H1 (cell line): Measurements from ENCODE around the gene KLF2. TPM values are rescaled to one million over a fixed set of nuclear protein-coding genes. Genes with fewer than 3 reads are reported as not detected.
"Not testable (repeated sequence)": the region's sequence is repeated elsewhere in the genome, so short reads cannot be mapped to it uniquely, and the experiment has no call there.

Source experiments
- CTCF ChIA-PET: fragments of 300-600 bp; sonication (Branson Sonifier 250); formaldehyde crosslinking; loops from one replicate; lab custom pipeline; 2021; ENCODE audit not compliant: partially characterized antibody; lab: Charles Lee
- POLR2A ChIA-PET: fragments of 300-600 bp; sonication (Branson Sonifier 250); formaldehyde crosslinking; loops from one replicate; lab custom pipeline; 2021; ENCODE audit warnings: inconsistent platforms; ENCODE audit not compliant: partially characterized antibody; lab: Charles Lee
- DNase-seq, 2 experiments: peaks; one replicate each; pipeline versions ENCODE4 v3.0.0 to v3.0.0-alpha.2; 2010 to 2022; ENCODE audit warnings: low spot score in 2 of 2, low read depth in 1 of 2, mixed read lengths in 1 of 2
- FAIRE-seq: peaks from 2 replicates; lab custom pipeline; 2011; peaks lifted over from hg19 to GRCh38; lab: Jason Lieb, UNC
- H2AFZ ChIP-seq: 2 replicates; pipeline ENCODE4 v1.8.1; 2012; ENCODE audit warnings: low read length, inconsistent platforms
- H2AK5ac ChIP-seq: 2 replicates; pipeline ENCODE4 v1.6.1; 2013; ENCODE audit warnings: low read depth, low read length
- H2BK120ac ChIP-seq: replicated peaks from 2 replicates; pipeline ENCODE3; 2013; ENCODE audit warnings: low read depth, low read length, inconsistent platforms
- H2BK12ac ChIP-seq: 2 replicates; pipeline ENCODE4 v1.6.1; 2013; ENCODE audit warnings: low read depth, low read length
- H2BK15ac ChIP-seq: 2 replicates; pipeline ENCODE4 v1.6.1; 2013; ENCODE audit warnings: low read length
- H2BK20ac ChIP-seq: 2 replicates; pipeline ENCODE4 v1.6.1; 2013; ENCODE audit warnings: low read length
- H2BK5ac ChIP-seq: 2 replicates; pipeline ENCODE4 v1.6.1; 2013; ENCODE audit warnings: low read depth, low read length
- H3K14ac ChIP-seq: 2 replicates; pipeline ENCODE4 v1.6.1; 2013; ENCODE audit warnings: inconsistent platforms; ENCODE audit not compliant: insufficient read length
- H3K18ac ChIP-seq: 2 replicates; pipeline ENCODE4 v1.6.1; 2013; ENCODE audit warnings: low read length; ENCODE audit errors: extremely low read depth
- H3K23ac ChIP-seq: 2 replicates; pipeline ENCODE4 v1.6.1; 2013; ENCODE audit warnings: inconsistent platforms; ENCODE audit not compliant: insufficient read length
- H3K23me2 ChIP-seq: 2 replicates; pipeline ENCODE4 v1.6.1; 2013; ENCODE audit warnings: low read depth, low read length
- H3K27ac ChIP-seq: 2 replicates; pipeline ENCODE4 v1.6.1; 2011; ENCODE audit warnings: low read depth, low read length, inconsistent platforms
- H3K27me3 ChIP-seq, 4 experiments: replicated peaks in 1 of 4; 1 replicate in 1 of 4; 2 replicates in 3 of 4; pipeline versions ENCODE4 v1.6.1 to v1.8.1; 2011 to 2013; ENCODE audit warnings: low read length in 3 of 4, mild to moderate bottlenecking in 3 of 4, inconsistent platforms in 2 of 4, mixed read lengths in 2 of 4, moderate library complexity in 1 of 4; ENCODE audit not compliant: control insufficient read depth in 3 of 4, insufficient read depth in 3 of 4; ENCODE audit errors: extremely low read depth in 1 of 4
- H3K36me3 ChIP-seq, 4 experiments: 2 replicates each; pipeline versions ENCODE4 v1.6.1 to v1.8.1; 2011 to 2013; ENCODE audit warnings: mild to moderate bottlenecking in 4 of 4, low read length in 3 of 4, moderate library complexity in 2 of 4, control low read depth in 1 of 4, inconsistent platforms in 1 of 4; ENCODE audit not compliant: insufficient read depth in 4 of 4, control insufficient read depth in 2 of 4
- H3K4ac ChIP-seq: replicated peaks from 2 replicates; pipeline ENCODE3; 2013; ENCODE audit warnings: low read length, low read depth, mixed read lengths, inconsistent platforms; ENCODE audit not compliant: insufficient read length
- H3K4me1 ChIP-seq, 4 experiments: replicated peaks in 1 of 4; 1 replicate in 1 of 4; 2 replicates in 3 of 4; pipeline versions ENCODE4 v1.6.1 to v1.8.1; 2011 to 2013; ENCODE audit warnings: low read length in 3 of 4, inconsistent platforms in 2 of 4, mixed read lengths in 1 of 4; ENCODE audit not compliant: insufficient read depth in 4 of 4, control insufficient read depth in 3 of 4
- H3K4me2 ChIP-seq, 2 experiments: 2 replicates each; pipeline versions ENCODE4 v1.6.1 to v1.8.1; 2011 to 2013; ENCODE audit warnings: low read depth in 2 of 2, low read length in 2 of 2, control low read depth in 1 of 2, inconsistent platforms in 1 of 2, mild to moderate bottlenecking in 1 of 2; ENCODE audit not compliant: insufficient read depth in 1 of 2
- H3K4me3 ChIP-seq, 4 experiments: fragments of 200-600, 300-600 bp in 1 of 4; sonication (generic), shearing (Covaris generic), sonication (Bioruptor Twin) in 1 of 4; 2 replicates each; pipeline versions ENCODE4 v1.5.1 to v1.8.1; 2011 to 2016; ENCODE audit warnings: low read length in 4 of 4, low read depth in 3 of 4, control low read depth in 2 of 4, inconsistent platforms in 2 of 4, mild to moderate bottlenecking in 2 of 4, mixed read lengths in 1 of 4, moderate library complexity in 1 of 4; ENCODE audit not compliant: insufficient read depth in 2 of 4; ENCODE audit errors: extremely low read depth in 1 of 4
- H3K56ac ChIP-seq: replicated peaks from 2 replicates; pipeline ENCODE3; 2013; ENCODE audit warnings: low read depth, mild to moderate bottlenecking, mixed read lengths, low read length, inconsistent platforms; ENCODE audit not compliant: insufficient read length
- H3K79me1 ChIP-seq: 2 replicates; pipeline ENCODE4 v1.6.1; 2013; ENCODE audit warnings: low read depth, low read length, control low read depth
- H3K79me2 ChIP-seq, 2 experiments: 2 replicates each; pipeline versions ENCODE4 v1.6.1 to v1.8.1; 2012 to 2013; ENCODE audit warnings: low read length in 2 of 2, mild to moderate bottlenecking in 2 of 2, inconsistent platforms in 1 of 2; ENCODE audit not compliant: insufficient read depth in 2 of 2, control insufficient read depth in 1 of 2
- H3K9ac ChIP-seq, 4 experiments: replicated peaks in 1 of 4; 1 replicate in 1 of 4; 2 replicates in 3 of 4; pipeline versions ENCODE4 v1.6.1 to v1.8.1; 2011 to 2013; ENCODE audit warnings: low read depth in 3 of 4, low read length in 3 of 4, control low read depth in 2 of 4, mild to moderate bottlenecking in 2 of 4, moderate library complexity in 2 of 4, inconsistent platforms in 1 of 4; ENCODE audit errors: extremely low read depth in 1 of 4
- H3K9me3 ChIP-seq, 2 experiments: 2 replicates each; pipeline versions ENCODE4 v1.6.1 to v1.8.1; 2012 to 2013; ENCODE audit warnings: mild to moderate bottlenecking in 2 of 2, moderate library complexity in 2 of 2, control low read depth in 1 of 2, inconsistent platforms in 1 of 2, low read depth in 1 of 2, low read length in 1 of 2, mixed read lengths in 1 of 2; ENCODE audit not compliant: insufficient read depth in 2 of 2
- H4K20me1 ChIP-seq, 2 experiments: replicated peaks in 1 of 2; 2 replicates each; pipeline versions ENCODE3 to v1.8.1; 2011 to 2013; ENCODE audit warnings: inconsistent platforms in 2 of 2, low read length in 2 of 2, mild to moderate bottlenecking in 1 of 2; ENCODE audit not compliant: insufficient read depth in 2 of 2, control insufficient read depth in 1 of 2
- H4K5ac ChIP-seq: 2 replicates; pipeline ENCODE4 v1.6.1; 2013; ENCODE audit warnings: low read length, low read depth, mixed read lengths, inconsistent platforms; ENCODE audit not compliant: insufficient read length
- H4K8ac ChIP-seq: 2 replicates; pipeline ENCODE4 v1.8.0; 2013; ENCODE audit warnings: mild to moderate bottlenecking, moderate library complexity, low read length, inconsistent platforms; ENCODE audit not compliant: insufficient read depth; ENCODE audit errors: extremely low read depth
- H4K91ac ChIP-seq: replicated peaks from 2 replicates; pipeline ENCODE3; 2013; ENCODE audit warnings: low read length, mixed read lengths, inconsistent platforms; ENCODE audit not compliant: insufficient read length
- WGBS, 2 experiments: shearing (Covaris generic) in 1 of 2; methylation state at CpG; one replicate each; pipeline versions ENCODE4 v1.1.6 to v1.1.7; 2013 to 2015; ENCODE audit warnings: low lambda C conversion rate in 2 of 2, mixed read lengths in 2 of 2, inconsistent platforms in 1 of 2, low coverage in 1 of 2, missing lambda C conversion rate in 1 of 2; ENCODE audit not compliant: insufficient replicate concordance in 2 of 2, insufficient coverage in 1 of 2, insufficient read length in 1 of 2; ENCODE audit errors: extremely low coverage in 1 of 2, missing lambda C conversion rate in 1 of 2; 5-methylcytosine and 5-hydroxymethylcytosine counted together
- polyA plus RNA-seq, 7 experiments: library from polyadenylated mRNA; depleted of rRNA in 3 of 7; stranded (reverse) in 5 of 7; unstranded in 2 of 7; fragments of >200 nt in 5 of 7; fragments of 200-250 nt in 2 of 7; gene quantifications; 1 replicate in 5 of 7; 2 replicates in 1 of 7; 4 replicates in 1 of 7; pipeline versions ENCODE4 v1.2.1 to v1.2.3, GENCODE V29; 2011 to 2013; ENCODE audit warnings: missing spikeins in 2 of 7, mixed read lengths in 2 of 7
- total RNA-seq: library from RNA; stranded (reverse); fragmentation: NEBNext Ultra II Directional; extraction: Animal tissue kit (Norgen Biotek cat#: 25700); gene quantifications from 2 replicates; pipeline ENCODE4 v1.2.1, GENCODE V29; 2021

KLF2 gene
- total and polyA plus RNA-seq, 2 of the 8 experiments (the other 6 are each of a cell fraction or from before 2014, with no cell fraction given) = 0.19 to 0.33 TPM

DNA sequence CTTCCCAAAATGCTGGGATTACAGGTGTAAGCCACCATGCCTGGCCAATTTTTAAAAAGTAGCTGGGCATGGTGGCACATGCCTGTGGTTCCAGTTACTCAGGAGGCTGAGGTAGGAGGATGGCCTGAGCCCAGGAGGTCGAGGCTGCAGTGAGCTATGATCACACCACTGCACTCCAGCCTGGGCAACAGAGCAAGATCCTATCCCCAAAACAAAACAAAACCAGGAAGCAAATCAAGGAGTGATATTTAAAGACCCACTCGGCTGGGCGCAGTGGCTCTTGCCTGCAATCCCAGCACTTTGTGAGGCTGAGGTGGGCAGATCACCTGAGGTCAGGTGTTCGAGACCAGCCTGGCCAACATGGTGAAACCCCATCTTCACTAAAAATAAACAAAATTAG, 22.5 kb downstream of the KLF2 start:
- not testable (repeated sequence) for H3K4ac ChIP-seq, H2BK5ac ChIP-seq, H3K14ac ChIP-seq, H2AFZ ChIP-seq, H4K5ac ChIP-seq, H3K27me3 ChIP-seq, H3K79me2 ChIP-seq, H3K18ac ChIP-seq, H4K20me1 ChIP-seq, H2BK20ac ChIP-seq, H2AK5ac ChIP-seq, H4K8ac ChIP-seq, H3K36me3 ChIP-seq, H3K23ac ChIP-seq, H3K9me3 ChIP-seq, H3K23me2 ChIP-seq, H2BK120ac ChIP-seq, FAIRE-seq, H3K79me1 ChIP-seq, H3K27ac ChIP-seq, H3K4me1 ChIP-seq, H4K91ac ChIP-seq, DNase-seq, H2BK15ac ChIP-seq, H3K56ac ChIP-seq, H3K9ac ChIP-seq, H3K4me3 ChIP-seq, H3K4me2 ChIP-seq, H2BK12ac ChIP-seq
- CTCF ChIA-PET = interaction anchor here (0.9 kb wide), 1 partner anchor 36 kb away, joined by 3 read pairs; no protein-coding TSS in a partner anchor
- WGBS, 2 experiments = 80% methylated on average over 3 of the region's 4 CpGs; no CpG with 5 or more reads in 1 of the 2 experiments
- POLR2A ChIA-PET = interaction anchor here (0.8 kb wide), 2 partner anchors 18 to 19 kb away, joined by 3 read pairs; no protein-coding TSS in a partner anchor
